Stimulated activated naive B cell treated with anti-CD40 and anti-IgM and Interleukin-4, amounts not matched to agents 10 μg/mL and 1 μg/mL and 100 μg/mL, for 72 hours (primary cell): ENCODE data around the gene CYB5B.

Experiments
- ATAC-seq, 2 donors: fragments of 150-1000 bp; cut with Tn5 transposase; replicated peaks; 2 replicates each; pipeline ENCODE4 v1.10.0; 2021; ENCODE audit warnings: moderate library complexity in 1 of 2
- DNase-seq: peaks from one replicate; pipeline ENCODE4 v3.0.0; 2021
- H3K27ac Mint-ChIP-seq: one replicate; pipeline ENCODE4 v1.8.0; 2022; ENCODE audit warnings: mild to moderate bottlenecking, mixed read lengths
- H3K27me3 Mint-ChIP-seq, 2 donors: one replicate each; pipeline ENCODE4 v1.8.0; 2022; ENCODE audit warnings: mixed read lengths in 2 of 2
- H3K36me3 Mint-ChIP-seq, 2 donors: one replicate each; pipeline ENCODE4 v1.8.0; 2022; ENCODE audit warnings: mixed read lengths in 2 of 2, mild to moderate bottlenecking in 1 of 2
- H3K4me1 Mint-ChIP-seq, 2 donors: one replicate each; pipeline ENCODE4 v1.8.0; 2022; ENCODE audit warnings: mixed read lengths in 2 of 2, mild to moderate bottlenecking in 1 of 2
- H3K4me3 Mint-ChIP-seq, 2 donors: one replicate each; pipeline ENCODE4 v1.8.0; 2022; ENCODE audit warnings: mild to moderate bottlenecking in 2 of 2, mixed read lengths in 2 of 2, moderate library complexity in 1 of 2
- H3K9me3 Mint-ChIP-seq, 2 donors: one replicate each; pipeline ENCODE4 v1.8.0; 2022; ENCODE audit warnings: mixed read lengths in 2 of 2, mild to moderate bottlenecking in 1 of 2

CYB5B gene

GRCh38 chr16:69448470-69449193 lies 24.2 kb downstream of the CYB5B start:
- Mint-ChIP-seq H3K4me1 (peaks cover 9 to 11% of the 10 kb centered on the region in 2 donors), H3K36me3 (peaks cover 32 to 52% of the 10 kb centered on the region in 2 donors), H3K27me3 (no peaks in the 10 kb centered on the region), H3K9me3 (no peaks in the 10 kb centered on the region), H3K27ac (no peak overlapping the region), H3K4me3 (no peak overlapping the region)
- DNase-seq (no peak), ATAC-seq (no peak)

- no peak for DNase-seq
- Mint-ChIP-seq H3K36me3 (peaks cover 35 to 56% of the 10 kb centered on the region in 2 donors), H3K9me3 (no peaks in the 10 kb centered on the region), H3K4me1 (peaks cover 2 to 7% of the 10 kb centered on the region in 2 donors), H3K4me3 (no peak overlapping the region), H3K27me3 (no peaks in the 10 kb centered on the region), H3K27ac (no peak overlapping the region)
- ATAC-seq: no peak
Observed at GRCh38 chr16:69451166-69451565, 26.7 kb downstream of the CYB5B start.

GRCh38 chr16:69453936-69454335 lies 29.5 kb downstream of the CYB5B start:
- Mint-ChIP-seq H3K36me3 (peaks cover 26 to 50% of the 10 kb centered on the region in 2 donors), H3K4me1 (peaks cover 4 to 7% of the 10 kb centered on the region in 2 donors), H3K4me3 (no peak overlapping the region), H3K9me3 (no peaks in the 10 kb centered on the region), H3K27me3 (no peaks in the 10 kb centered on the region), H3K27ac (peak overlapping the region; percentile 47)
- ATAC-seq: no peak
- DNase-seq: no peak

- DNase-seq (no peak), ATAC-seq (no peak)
- Mint-ChIP-seq H3K36me3 (peaks cover 25 to 32% of the 10 kb centered on the region in 2 donors), H3K27ac (no peak overlapping the region), H3K4me1 (peaks cover 27 to 42% of the 10 kb centered on the region in 2 donors), H3K4me3 (no peak overlapping the region), H3K9me3 (no peaks in the 10 kb centered on the region), H3K27me3 (no peaks in the 10 kb centered on the region)
Observed at GRCh38 chr16:69463876-69464275, 39.5 kb downstream of the CYB5B start.

- ATAC-seq: no peak
- Mint-ChIP-seq H3K9me3 (no peaks in the 10 kb centered on the region), H3K27me3 (no peaks in the 10 kb centered on the region), H3K4me3 (peak overlapping the region in 1 of 2 donors; percentile 14), H3K4me1 (peaks cover 35 to 55% of the 10 kb centered on the region in 2 donors), H3K36me3 (peaks cover 22 to 32% of the 10 kb centered on the region in 2 donors), H3K27ac (peak overlapping the region; percentile 70)
- no peak for DNase-seq
Observed at GRCh38 chr16:69465083-69465721, 40.8 kb downstream of the CYB5B start.

GRCh38 chr16:69465881-69466280 lies 41.5 kb downstream of the CYB5B start:
- Mint-ChIP-seq H3K9me3 (no peaks in the 10 kb centered on the region), H3K27me3 (no peaks in the 10 kb centered on the region), H3K27ac (no peak overlapping the region), H3K4me1 (peaks cover 39 to 62% of the 10 kb centered on the region in 2 donors), H3K36me3 (peaks cover 19 to 29% of the 10 kb centered on the region in 2 donors), H3K4me3 (no peak overlapping the region)
- DNase-seq (no peak), ATAC-seq (no peak)

GRCh38 chr16:69466547-69466946 lies 42.1 kb downstream of the CYB5B start:
- H3K27me3 Mint-ChIP-seq: no peaks in the 10 kb centered on the region
- H3K36me3 Mint-ChIP-seq: peaks cover 18 to 28% of the 10 kb centered on the region in 2 donors
- DNase-seq (no peak), ATAC-seq (no peak)
- H3K4me3 Mint-ChIP-seq: no peak overlapping the region
- H3K9me3 Mint-ChIP-seq: no peaks in the 10 kb centered on the region
- peaks cover 42 to 67% of the 10 kb centered on the region in 2 donors for H3K4me1 Mint-ChIP-seq
- H3K27ac Mint-ChIP-seq: no peak overlapping the region

- H3K27ac Mint-ChIP-seq: no peak overlapping the region
- peaks cover 42 to 72% of the 10 kb centered on the region in 2 donors for H3K4me1 Mint-ChIP-seq
- H3K9me3 Mint-ChIP-seq: no peaks in the 10 kb centered on the region
- H3K4me3 Mint-ChIP-seq: no peak overlapping the region
- DNase-seq (no peak), ATAC-seq (no peak)
- H3K27me3 Mint-ChIP-seq: no peaks in the 10 kb centered on the region
- peaks cover 18 to 28% of the 10 kb centered on the region in 2 donors for H3K36me3 Mint-ChIP-seq
Observed at GRCh38 chr16:69467080-69467479, 42.7 kb downstream of the CYB5B start.

- Mint-ChIP-seq H3K4me3 (no peak overlapping the region), H3K27ac (peak overlapping the region; percentile 47), H3K27me3 (no peaks in the 10 kb centered on the region), H3K36me3 (peaks cover 13 to 23% of the 10 kb centered on the region in 2 donors), H3K4me1 (peaks cover 42 to 72% of the 10 kb centered on the region in 2 donors), H3K9me3 (no peaks in the 10 kb centered on the region)
- ATAC-seq (no peak), DNase-seq (no peak)
Observed at GRCh38 chr16:69467531-69468204, 43.2 kb downstream of the CYB5B start.

- Mint-ChIP-seq H3K36me3 (peaks cover 13 to 26% of the 10 kb centered on the region in 2 donors), H3K4me3 (peak overlapping the region; percentile 56 to 58), H3K27ac (peak overlapping the region; percentile 78), H3K9me3 (peaks cover 0 to 3% of the 10 kb centered on the region in 2 donors), H3K4me1 (peaks cover 39 to 71% of the 10 kb centered on the region in 2 donors), H3K27me3 (no peaks in the 10 kb centered on the region)
- DNase-seq (peak; percentile 60), ATAC-seq (peak; percentile 90 to 91)
Observed at GRCh38 chr16:69469807-69470561, 45.6 kb downstream of the CYB5B start.

GRCh38 chr16:69471121-69471520 lies 46.7 kb downstream of the CYB5B start:
- no peak overlapping the region for H3K27ac Mint-ChIP-seq
- H3K4me3 Mint-ChIP-seq: no peak overlapping the region
- DNase-seq (no peak), ATAC-seq (no peak)
- no peaks in the 10 kb centered on the region for H3K27me3 Mint-ChIP-seq
- peaks cover 6 to 19% of the 10 kb centered on the region in 2 donors for H3K36me3 Mint-ChIP-seq
- peaks cover 0 to 3% of the 10 kb centered on the region in 2 donors for H3K9me3 Mint-ChIP-seq
- H3K4me1 Mint-ChIP-seq: peaks cover 29 to 60% of the 10 kb centered on the region in 2 donors

GRCh38 chr16:69474408-69474807 lies 50.0 kb downstream of the CYB5B start:
- ATAC-seq (no peak), DNase-seq (no peak)
- Mint-ChIP-seq H3K9me3 (peaks cover 0 to 3% of the 10 kb centered on the region in 2 donors), H3K4me3 (no peak overlapping the region), H3K27ac (no peak overlapping the region), H3K27me3 (no peaks in the 10 kb centered on the region), H3K4me1 (peaks cover 17 to 46% of the 10 kb centered on the region in 2 donors), H3K36me3 (peaks cover 2 to 10% of the 10 kb centered on the region in 2 donors)

- Mint-ChIP-seq H3K27me3 (no peaks in the 10 kb centered on the region), H3K36me3 (peaks cover 12 to 20% of the 10 kb centered on the region in 2 donors), H3K4me3 (no peak overlapping the region), H3K4me1 (peaks cover 13 to 28% of the 10 kb centered on the region in 2 donors), H3K27ac (no peak overlapping the region), H3K9me3 (peaks cover 0 to 3% of the 10 kb centered on the region in 2 donors)
- no peak for DNase-seq
- ATAC-seq: no peak
Observed at GRCh38 chr16:69476920-69477443, 52.6 kb downstream of the CYB5B start.

- DNase-seq: no peak
Observed at GRCh38 chr16:69477546-69477945, 53.1 kb downstream of the CYB5B start.

More at GRCh38 chr16:69477546-69477945, 53.1 kb downstream of the CYB5B start:
- ATAC-seq: peak; percentile 45 to 53
- Mint-ChIP-seq H3K4me3 (no peak overlapping the region), H3K27ac (no peak overlapping the region), H3K4me1 (peaks cover 13 to 27% of the 10 kb centered on the region in 2 donors), H3K27me3 (no peaks in the 10 kb centered on the region), H3K36me3 (peaks cover 12 to 20% of the 10 kb centered on the region in 2 donors), H3K9me3 (peaks cover 0 to 3% of the 10 kb centered on the region in 2 donors)
